NB4 (cell line): Measurements from ENCODE around the gene TMEM69.

Experiments used
- CTCF ChIP-seq: IDR thresholded peaks from one replicate; pipeline ENCODE4 v1.5.1; 2012; ENCODE audit warnings: low read depth, low read length
- MYC ChIP-seq: IDR thresholded peaks from 2 replicates; pipeline ENCODE4 v1.6.1; 2011; ENCODE audit warnings: low read depth, low read length
- POLR2A ChIP-seq: IDR thresholded peaks from 2 replicates; pipeline ENCODE4 v1.6.1; 2011; ENCODE audit warnings: mild to moderate bottlenecking; ENCODE audit not compliant: insufficient read length; ENCODE audit errors: extremely low read depth

- no peak for TF ChIP-seq CTCF
- TF ChIP-seq MYC = no peak
- no peak for TF ChIP-seq POLR2A
Measured at GRCh38 chr1:45685308-45686014, 2.5 kb upstream of the TMEM69 start.
